K562 treated with DMSO at 1 percent for 24 hours (cell line): ENCODE measurements around the gene CDC42BPA. TPM values are rescaled to one million over a fixed set of nuclear protein-coding genes. Genes with fewer than 3 reads are reported as not detected.

Experiments
- total RNA-seq: library from RNA; unstranded; fragments of 300-600 nt; gene quantifications from 2 replicates; pipeline ENCODE4 v1.2.3, GENCODE V29; 2022; ENCODE audit warnings: low read depth; ENCODE audit not compliant: insufficient read depth

Gene CDC42BPA, protein sequence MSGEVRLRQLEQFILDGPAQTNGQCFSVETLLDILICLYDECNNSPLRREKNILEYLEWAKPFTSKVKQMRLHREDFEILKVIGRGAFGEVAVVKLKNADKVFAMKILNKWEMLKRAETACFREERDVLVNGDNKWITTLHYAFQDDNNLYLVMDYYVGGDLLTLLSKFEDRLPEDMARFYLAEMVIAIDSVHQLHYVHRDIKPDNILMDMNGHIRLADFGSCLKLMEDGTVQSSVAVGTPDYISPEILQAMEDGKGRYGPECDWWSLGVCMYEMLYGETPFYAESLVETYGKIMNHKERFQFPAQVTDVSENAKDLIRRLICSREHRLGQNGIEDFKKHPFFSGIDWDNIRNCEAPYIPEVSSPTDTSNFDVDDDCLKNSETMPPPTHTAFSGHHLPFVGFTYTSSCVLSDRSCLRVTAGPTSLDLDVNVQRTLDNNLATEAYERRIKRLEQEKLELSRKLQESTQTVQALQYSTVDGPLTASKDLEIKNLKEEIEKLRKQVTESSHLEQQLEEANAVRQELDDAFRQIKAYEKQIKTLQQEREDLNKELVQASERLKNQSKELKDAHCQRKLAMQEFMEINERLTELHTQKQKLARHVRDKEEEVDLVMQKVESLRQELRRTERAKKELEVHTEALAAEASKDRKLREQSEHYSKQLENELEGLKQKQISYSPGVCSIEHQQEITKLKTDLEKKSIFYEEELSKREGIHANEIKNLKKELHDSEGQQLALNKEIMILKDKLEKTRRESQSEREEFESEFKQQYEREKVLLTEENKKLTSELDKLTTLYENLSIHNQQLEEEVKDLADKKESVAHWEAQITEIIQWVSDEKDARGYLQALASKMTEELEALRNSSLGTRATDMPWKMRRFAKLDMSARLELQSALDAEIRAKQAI (N-terminal part only)
- total RNA-seq: 21.2 and 25.0 TPM in 2 replicates

DNA sequence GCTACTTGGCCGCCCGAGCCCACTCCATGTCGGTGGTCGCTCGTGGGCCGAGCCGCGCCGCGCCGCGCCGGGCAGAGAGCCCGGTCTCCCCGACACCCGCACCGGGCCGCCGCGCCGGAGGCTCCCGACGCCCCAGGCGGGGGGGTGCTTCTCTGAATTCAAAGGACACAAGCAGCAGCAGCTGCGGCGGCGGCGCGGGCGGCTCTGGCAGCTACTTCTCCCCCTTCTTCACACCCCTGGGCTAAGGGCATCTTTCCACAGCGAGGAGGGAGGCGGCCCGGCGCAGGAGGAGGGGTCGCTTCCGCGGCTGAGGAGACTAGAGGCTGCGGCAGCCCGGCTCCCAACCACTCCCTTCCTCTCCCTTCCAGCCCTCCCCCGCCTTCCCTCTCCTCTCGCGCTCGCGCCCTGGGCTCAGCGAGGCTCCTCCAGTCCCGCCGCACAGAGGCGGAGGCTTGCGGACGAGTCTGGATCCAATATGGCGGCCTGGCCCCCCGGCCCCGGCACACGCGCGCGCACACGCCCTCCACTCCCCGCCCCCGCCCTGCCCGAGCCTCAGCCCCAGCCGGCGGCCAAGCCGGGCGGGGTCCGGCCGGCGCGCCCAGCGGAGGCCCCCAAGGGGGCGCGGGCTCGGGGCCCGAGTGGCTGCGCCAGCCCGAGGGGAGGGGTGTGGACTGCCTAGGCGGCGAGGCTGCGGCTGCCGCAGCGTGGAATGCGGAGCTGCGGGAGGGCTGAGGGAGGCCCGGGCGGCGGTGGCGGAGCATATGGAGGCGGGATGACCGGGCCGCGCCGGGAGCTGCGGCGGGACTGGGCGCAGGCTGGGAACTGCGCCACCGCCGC is at the start of gene CDC42BPA:
CDC42BPA (minus strand) TSS at position 477 of the 837 bp plus-strand sequence. CDS start 1,310 bp downstream, outside the sequence.

DNA sequence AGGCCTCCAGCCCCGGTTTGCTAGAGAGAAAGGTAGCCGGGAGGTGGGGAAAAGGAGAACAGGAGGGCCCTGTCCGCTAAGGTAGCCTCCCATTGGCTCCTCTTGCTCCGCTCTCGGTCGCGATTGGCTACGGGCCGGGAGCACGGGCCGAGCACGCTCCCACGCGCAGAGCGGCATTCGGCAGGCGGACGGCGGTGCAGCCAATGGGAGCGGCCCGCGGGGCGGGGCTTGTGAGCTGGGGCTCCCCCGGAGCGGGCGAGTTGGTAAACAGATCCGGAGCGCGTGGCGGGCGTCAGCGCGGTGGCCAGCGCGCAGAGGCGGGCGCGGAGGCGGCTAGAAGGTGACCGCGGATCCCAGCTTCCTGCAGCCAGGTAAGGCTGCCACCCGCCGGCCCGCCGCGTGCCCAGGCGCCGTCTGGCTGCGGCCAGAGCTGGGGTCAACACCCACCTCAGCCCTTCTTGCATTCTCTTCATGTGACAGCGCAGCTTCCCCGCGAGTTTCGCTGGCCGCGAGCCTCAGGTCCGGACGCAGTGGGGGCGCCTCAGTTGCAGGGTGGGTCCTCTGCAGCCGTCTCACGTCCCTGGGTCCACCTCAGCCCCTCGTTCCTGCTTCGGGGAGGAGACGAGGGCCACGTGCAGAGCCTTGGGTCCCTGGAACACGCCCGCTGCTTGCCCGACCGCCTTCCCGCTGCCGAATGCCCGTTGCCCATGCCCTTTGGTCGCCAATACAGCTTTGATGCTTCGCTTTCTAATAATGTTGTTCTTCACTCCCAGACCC is 378.1 kb downstream of the CDC42BPA start, which contains the start of gene COQ8A:
COQ8A (plus strand) TSS at position 266 of the 777 bp plus-strand sequence. CDS start 21,092 bp downstream, outside the sequence.

Other genes starting within 250 kb of the CDC42BPA start
- 1.7 and 2.2 TPM in 2 replicates for gene ZNF678, start 245.1 kb upstream of the CDC42BPA start, total RNA-seq